Suppressor macrophage treated with lipopolysaccharide for 1 hour (primary cell): ENCODE measurements around the gene KCNJ18.
"Not testable (repeated sequence)": the region's sequence is repeated elsewhere in the genome, so short reads cannot be mapped to it uniquely, and the experiment has no call there.

Experiments
- DNase-seq, 3 donors: peaks; one replicate each; pipeline ENCODE4 v3.0.0-alpha.2; 2020 to 2022

The KCNJ18 gene

DNA sequence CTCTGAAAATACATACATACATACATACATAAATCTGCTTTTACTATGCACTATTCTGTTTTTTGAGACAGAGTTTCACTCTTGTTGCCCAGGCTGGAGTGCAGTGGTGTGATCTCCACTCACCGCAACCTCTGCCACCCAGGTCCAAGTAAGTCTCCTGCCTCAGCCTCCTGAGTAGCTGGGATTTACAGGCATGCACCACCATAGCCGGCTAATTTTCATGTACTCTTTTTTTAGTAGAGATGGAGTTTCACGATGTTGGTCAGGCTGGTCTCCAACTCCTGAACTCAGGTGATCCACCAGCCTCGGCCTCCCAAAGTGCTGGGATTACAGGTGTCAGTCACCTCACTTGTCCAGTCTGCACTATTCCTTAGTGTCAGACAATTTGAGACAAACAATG, 20.5 kb upstream of the KCNJ18 start:
- DNase-seq = not testable (repeated sequence)

DNA sequence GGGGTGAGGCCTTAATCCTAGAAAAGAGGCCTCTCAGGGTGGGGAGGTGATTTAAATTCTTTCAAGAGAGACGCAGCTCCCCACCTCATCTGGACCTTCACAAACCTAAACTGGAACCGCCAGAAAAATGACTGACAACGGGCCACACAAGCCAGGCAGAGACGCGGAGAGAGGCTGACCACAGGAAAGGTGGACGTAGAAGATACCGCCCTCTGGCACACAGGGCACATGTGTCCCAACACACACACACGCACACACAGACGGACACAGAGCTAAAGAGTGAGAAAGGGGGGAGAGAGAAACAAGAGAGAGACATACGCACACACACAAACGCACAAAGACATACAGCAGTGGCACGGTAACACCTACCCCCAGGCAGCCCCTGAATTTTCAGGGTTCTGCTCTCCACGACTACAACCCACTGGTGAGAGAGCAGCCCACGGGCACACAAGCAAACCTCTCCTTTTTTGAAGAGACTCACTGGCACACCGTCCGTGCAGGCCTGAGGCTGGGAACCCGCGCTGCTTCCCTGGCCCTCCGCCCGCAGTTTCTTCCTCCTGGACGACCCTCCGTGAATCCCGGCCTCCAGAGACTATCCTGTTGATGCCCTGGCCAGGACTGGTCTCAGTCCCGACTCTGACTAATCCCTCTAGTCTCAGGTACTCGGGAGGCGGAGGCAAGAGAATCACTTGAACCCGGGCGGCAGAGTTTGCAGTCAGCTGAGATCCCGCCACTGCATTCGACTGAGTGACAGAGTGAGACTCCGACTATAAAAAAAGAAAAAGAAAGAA, 18.7 kb upstream of the KCNJ18 start:
- DNase-seq = not testable (repeated sequence)

DNA sequence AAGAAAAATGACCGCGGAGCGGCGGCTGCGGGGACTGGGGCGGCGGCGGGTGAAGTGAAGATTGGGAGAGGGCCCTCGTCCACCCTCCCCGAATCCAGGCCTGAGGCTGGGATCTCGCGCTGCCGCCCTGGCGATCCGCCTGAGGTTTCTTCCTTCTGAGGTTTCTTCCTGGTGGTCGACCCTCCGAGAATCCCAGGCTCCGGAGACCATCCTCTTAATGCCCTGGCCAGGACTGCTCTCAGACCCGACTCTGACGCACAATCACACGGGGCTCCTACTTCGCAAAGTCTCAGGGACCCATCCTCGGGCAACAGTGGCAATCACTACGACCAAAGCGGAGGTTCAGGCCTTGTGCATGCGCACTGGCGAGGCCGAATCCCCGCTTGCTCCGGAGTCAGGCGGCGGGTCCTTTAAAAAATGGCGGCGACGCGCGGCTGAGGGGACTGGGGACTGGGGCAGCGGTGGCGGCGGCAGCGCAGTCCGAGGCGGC, 18.0 kb upstream of the KCNJ18 start:
- no peak for DNase-seq

DNA sequence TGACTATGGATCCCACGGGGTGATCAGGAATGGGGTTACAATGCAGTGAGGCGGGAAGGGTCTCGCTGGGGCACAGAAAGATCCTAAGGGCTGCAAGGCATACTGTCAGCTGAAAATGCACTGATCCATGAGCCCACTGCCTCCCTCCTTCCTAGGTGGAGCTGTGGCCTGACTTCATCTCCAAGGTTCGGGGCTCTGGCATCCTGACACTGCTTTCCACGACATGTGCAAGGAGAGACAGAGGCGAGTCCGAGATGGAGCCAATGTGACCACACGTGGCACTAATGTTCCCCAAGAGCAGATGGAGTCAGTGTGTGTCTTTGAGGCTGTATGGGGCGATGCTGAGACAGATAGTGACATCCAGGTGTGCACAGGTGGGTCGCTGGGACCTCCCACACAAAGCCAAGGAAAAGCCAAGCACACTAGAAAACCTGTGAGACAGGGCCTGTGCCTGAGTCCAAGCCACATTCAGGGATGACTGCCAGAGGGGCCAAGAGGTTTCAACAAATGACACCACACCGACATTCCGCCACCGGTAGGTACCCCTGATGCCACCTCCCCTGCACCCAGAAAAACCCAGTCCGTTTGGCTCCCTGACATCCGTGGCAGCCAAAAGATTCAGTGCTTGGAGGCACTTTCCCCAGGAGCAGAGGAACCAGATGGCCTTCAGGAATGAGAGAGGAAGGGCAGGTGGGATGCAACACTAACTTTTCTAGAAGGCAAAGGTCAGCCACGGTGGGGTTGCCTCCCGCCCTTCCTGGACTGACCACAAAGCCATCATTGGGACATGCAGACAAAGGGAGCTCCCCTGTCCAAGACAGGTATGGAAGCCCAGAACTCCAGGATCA, 17.2 kb upstream of the KCNJ18 start:
- not testable (repeated sequence) for DNase-seq

DNA sequence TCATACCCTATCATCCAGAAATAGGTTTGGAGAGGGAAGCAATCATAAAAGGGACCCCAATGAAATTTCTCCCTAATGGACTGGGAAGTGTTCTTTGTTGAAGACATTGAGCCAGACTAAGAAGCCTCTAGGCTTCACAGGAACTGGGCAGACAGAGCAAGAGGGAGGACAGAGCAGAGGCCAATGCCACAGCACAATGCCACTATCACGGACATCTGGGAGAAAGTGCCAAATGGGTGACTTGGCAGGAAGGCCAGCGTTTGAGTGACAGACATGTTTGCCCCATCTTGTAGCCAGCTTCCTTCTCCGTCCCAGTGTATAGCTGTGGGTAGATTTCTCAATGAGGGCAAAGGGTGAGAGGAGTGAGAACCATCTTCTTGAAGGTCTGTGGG, 16.6 kb upstream of the KCNJ18 start:
- DNase-seq = not testable (repeated sequence)

DNA sequence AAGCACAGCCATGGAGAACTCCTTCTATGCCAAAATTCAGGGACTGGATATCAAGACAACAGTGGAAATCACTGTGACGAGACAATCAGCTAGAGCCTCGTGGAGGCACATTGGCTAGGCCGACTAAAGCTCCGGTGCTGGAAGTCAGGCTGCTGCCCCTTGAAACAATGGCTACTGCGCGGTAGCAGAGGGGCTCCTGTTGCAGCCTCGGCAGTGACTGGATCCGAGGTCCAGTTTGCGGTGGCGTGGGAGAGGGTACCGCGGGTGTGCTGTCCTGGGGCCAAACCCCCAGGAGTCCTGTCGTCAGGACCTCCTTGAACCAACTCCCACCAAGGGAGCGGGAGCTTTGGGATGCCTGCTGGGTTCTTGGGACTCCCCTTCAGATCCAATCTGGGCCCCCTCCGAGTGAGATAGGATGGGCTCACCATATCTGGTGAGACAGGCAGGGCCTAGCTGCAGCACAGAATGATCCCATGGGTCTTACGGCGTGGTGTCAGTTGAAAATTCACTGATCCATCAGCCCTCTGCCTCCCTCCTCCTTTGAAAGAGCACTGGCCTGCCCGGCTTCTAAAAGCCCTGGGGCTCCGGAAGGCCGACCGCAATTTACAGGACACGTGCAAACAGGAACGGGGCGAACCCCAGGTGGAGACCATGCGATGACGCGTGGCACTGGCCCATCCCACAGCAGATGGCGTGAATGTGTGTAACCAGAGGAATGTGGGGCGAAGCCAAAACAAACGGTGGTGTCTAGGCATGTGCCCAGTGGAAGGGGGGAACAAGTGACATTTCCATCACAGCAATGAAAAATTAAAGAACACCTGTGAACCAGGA, 15.8 kb upstream of the KCNJ18 start:
- DNase-seq = no peak

DNA sequence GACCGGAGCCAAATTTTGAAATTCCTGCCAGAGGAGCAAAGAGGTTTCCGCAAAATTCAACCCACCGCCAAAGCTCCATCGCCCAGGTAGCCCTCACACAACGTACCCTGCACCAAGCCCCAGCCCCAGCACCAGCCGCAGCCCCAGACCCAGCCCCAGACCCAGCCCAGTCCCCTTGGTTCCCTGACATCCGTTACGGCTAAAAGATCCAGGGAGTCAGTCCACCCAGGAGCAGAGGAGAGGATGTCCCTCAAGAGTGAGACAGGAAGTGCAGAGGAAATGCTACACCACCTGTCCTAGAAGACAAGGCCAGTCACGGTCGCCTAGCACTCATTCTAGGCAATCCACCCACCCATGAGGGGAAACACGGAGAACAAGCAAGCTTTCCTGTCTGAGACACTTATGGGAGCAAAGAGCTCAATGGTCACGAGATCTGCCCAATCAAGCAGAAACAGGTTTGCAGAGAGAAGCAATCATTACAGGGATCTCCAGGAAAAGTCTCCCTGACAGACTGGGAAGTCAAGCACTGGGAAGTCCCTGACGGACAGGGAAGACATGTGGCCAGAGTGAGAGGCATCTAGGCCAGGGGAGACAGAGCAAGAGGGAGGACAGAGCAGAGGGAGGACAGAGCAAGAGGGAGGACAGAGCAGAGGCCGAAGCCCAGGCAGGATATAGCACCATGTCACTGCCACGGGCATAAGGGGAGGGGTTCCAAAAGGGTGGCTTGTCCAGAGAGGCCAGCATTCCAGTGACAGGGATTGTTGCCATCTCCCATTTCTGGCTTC, 15.0 kb upstream of the KCNJ18 start:
- DNase-seq = no peak

DNA sequence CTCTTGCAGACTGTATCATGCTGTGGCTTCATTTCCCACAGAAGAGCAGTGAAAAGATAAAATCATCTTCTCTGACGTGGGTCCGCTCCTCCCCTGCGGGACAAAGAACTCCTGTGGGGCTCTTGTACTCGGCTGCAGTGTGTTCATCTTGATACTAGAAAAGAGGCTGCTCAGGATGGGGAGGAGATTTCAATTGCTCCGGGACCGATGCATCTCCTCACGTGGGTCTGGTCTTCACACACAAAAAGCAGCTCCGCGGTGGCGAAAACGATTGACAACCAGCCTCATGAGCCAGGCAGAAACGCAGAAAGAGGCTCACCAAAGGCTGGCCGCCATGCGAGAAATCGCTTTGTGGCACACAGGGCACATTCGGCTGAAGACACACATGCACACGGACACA, 14.4 kb upstream of the KCNJ18 start:
- DNase-seq = no peak

DNA sequence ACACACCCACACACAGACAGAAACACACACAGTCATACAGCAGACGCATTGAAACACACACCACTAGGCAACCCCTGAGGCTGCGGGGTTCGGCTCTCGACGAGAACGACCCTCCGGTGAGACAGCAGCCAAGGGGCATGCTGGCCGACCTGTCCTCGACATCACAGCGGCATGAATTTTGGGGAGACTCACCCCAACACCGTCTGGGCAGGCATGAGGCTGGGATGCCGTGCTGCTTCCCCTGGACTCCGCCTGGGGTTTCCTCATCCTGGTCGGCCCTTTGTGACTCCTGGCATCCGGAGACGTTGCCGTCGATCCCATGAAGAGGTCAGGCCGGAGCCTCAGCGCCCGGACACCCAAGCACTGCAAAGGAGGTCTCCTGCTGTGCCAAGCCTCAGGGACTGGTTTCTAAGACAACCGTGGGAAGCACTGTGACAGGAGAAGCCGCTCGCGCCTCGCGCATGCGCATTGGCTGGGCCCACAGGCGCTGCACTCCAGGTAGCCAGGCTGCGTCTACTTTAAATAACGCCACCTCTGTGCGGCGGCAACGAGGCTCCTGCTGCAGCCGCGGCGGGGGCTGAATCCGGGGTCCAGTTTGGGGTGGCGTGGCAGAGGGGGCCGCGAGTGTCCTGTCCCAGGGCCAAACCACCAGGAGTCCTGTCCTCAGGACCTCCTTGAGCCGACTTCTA, 13.8 kb upstream of the KCNJ18 start:
- no peak for DNase-seq

DNA sequence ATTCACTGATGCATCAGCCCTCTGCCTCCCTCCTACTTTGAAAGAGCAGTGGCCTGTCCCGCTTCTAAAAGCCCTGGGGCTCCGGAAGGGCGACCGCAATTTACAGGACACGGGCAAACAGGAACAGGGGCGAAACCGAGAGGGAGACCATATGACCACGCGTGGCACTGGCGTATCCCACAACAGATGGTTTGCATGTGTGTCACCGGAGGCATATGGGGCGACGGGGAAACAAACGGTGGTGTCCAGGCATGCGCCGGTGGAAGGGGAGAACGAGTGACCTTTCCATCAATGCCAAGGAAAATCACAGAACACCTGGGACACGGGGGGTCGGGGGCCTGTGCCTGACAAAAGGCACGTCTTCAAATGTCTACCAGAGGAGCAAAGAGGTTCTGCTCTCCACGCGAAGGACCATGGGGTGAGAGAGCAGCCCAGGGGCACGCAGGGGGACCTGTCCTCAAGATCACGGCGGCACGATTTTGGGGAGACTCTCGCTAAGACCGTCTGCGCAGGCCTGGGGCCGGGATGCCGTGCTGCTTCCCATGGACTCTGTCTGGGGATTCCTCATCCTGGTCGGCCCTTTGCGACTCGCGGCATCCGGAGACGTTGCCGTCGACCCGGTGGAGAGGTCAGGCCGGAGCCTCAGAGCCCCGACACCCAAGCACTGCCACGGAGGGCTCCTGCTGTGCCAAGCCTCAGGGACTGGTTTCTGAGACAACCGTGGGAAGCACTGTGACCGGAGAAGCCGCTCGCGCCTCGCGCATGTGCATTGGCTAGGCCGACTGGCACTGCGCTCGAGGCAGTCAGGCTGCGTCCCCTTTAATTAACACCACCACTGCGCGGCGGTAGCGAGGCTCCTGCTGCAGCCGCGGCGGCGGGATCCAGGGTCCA, 12.8 kb upstream of the KCNJ18 start:
- DNase-seq = no peak

DNA sequence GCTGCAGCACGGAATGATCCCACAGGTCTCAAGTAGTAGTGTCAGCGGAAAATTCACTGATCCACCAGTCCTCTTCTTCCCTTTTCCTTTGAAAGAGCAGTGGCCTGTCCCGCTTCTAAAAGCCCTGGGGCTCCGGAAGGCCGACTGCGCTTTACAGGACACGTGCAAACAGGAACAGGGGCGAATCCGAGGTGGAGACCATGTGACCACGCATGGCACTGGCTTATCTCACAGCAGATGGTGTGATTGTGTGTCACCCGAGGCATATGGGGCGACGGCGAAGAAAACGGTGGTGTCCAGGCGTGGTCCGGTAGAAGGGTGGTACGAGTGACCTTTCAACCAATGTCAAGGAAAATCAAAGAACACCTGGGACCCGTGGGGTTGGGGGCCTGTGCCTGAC, 12.0 kb upstream of the KCNJ18 start:
- no peak for DNase-seq

DNA sequence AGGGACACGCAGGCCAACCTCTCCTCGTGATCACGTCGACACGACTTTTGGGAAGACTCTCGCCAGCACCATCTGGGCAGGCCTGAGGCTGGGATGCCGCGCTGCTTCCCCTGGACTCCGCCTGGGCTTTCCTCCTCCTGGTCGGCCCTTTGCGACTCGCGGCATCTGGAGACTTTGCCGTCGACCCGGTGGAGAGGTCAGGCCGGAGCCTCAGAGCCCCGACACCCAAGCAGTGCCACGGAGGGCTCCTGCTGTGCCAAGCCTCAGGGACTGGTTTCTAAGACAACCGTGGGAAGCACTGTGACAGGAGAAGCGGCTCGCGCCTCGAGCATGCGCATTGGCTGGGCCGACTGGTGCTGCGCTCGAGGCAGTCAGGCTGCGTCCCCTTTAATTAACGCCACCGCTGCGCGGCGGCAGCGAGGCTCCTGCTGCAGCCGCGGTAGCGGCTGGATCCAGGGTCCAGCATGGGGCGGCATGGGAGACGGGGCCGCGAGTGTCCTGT, 11.4 kb upstream of the KCNJ18 start:
- not testable (repeated sequence) for DNase-seq

DNA sequence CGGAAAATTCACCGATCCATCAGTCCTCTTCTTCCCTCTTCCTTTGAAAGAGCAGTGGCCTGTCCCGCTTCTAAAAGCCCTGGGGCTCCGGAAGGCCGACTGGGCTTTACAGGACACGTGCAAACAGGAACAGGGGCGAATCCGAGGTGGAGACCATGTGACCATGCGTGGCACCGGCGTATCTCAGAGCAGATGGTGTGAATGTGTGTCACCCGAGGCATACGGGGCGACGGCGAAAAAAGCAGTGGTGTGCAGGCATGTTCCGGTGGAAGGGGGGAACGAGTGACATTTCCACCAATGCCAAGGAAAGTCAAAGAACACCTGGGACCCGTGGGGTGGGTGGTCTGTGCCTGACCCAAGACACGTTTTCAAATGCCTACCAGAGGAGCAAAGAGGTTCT, 10.7 kb upstream of the KCNJ18 start:
- not testable (repeated sequence) for DNase-seq

DNA sequence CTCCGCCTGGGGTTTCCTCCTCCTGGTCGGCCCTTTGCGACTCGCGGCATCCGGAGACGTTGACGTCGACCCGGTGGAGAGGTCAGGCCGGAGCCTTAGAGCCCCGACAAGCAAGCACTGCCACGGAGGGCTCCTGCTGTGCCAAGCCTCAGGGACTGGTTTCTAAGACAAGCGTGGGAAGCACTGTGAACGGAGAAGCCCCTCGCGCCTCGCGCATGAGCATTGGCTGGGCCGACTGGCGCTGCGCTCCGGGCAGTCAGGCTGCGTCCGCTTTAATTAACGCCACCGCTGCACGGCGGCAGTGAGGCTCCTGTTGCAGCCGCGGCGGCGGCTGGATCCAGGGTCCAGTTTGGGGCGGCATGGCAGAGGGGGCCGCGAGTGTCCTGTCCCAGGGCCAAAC, 10.2 kb upstream of the KCNJ18 start:
- DNase-seq = not testable (repeated sequence)

DNA sequence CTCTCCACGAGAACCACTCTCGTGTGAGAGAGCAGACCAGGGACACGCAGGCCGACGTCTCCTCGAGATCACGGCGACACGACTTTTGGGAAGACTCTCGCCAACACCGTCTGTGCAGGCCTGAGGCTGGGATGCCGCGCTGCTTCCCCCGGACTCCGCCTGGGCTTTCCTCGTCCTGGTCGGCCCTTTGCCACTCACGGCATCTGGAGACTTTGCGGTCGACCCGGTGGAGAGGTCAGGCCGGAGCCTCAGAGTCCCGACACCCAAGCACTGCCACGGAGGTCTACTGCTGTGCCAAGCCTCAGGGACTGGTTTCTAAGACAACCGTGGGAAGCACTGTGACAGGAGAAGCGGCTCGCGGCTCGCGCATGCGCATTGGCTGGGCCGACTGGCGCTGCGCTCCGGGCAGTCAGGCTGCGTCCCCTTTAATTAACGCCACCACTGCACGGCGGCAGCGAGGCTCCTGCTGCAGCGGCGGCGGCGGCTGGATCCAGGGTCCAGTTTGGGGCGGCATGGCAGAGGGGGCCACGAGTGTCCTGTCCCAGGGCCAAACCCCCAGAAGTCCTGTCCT, 9.1 kb upstream of the KCNJ18 start:
- DNase-seq = not testable (repeated sequence)

DNA sequence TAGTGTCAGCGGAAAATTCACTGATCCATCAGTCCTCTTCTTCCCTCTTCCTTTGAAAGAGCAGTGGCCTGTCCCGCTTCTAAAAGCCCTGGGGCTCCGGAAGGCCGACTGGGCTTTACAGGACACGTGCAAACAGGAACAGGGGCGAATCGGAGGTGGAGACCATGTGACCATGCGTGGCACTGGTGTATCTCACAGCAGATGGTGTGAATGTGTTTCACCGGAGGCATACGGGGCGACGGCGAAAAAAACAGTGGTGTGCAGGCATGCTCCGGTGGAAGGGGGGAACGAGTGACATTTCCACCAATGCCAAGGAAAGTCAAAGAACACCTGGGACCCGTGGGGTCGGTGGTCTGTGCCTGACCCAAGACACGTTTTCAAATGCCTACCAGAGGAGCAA, 8.4 kb upstream of the KCNJ18 start:
- not testable (repeated sequence) for DNase-seq

DNA sequence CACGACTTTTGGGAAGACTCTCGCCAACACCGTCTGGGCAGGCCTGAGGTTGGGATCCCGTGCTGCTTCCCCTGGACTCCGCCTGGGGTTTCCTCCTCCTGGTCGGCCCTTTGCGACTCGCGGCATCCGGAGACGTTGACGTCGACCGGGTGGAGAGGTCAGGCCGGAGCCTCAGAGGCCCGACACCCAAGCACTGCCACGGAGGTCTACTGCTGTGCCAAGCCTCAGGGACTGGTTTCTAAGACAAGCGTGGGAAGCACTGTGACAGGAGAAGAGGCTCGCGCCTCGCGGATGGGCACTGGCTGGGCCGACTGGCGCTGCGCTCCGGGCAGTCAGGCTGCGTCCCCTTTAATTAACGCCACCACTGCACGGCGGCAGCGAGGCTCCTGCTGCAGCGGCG, 7.9 kb upstream of the KCNJ18 start:
- DNase-seq = not testable (repeated sequence)

DNA sequence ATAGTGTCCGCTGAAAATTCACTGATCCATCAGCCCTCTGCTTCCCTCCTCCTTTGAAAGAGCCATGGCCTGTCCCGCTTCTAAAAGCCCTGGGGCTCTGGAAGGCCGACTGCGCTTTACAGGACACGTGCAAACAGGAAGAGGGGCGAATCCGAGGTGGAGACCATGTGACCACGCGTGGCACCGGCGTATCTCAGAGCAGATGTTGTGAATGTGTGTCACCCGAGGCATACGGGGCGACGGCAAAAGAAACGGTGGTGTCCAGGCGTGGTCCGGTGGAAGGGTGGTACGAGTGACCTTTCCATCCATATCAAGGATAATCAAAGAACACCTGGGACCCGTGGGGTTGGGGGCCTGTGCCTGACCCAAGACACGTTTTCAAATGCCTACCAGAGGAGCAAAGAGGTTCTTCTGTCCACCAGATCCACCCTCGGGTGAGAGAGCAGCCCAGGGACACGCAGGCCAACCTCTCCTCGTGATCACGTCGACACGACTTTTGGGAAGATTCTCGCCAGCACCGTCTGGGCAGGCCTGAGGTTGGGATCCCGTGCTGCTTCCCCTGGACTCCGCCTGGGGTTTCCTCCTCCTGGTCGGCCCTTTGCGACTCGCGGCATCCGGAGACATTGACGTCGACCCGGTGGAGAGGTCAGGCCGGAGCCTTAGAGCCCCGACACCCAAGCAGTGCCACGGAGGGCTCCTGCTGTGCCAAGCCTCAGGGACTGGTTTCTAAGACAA, 7.1 kb upstream of the KCNJ18 start:
- DNase-seq = not testable (repeated sequence)
